Stomach (tissue), 9 donors: ENCODE results near the gene TNFSF10. TPM values are rescaled to one million over a fixed set of nuclear protein-coding genes. Genes with fewer than 3 reads are reported as not detected.
A peak's percentile ranks its signal among the peaks of the same experiment; 100 is the strongest.

Experiments
- DNase-seq, 2 donors: peaks; one replicate each; pipeline versions ENCODE4 v3.0.0 to v3.0.0-alpha.2; 2013 to 2019
- H3K27ac ChIP-seq, 5 donors: fragments of 200-600 bp in 4 of 5; sonication (generic) in 4 of 5; one replicate each; pipeline ENCODE4 v1.5.1; 2013 to 2019; ENCODE audit warnings: mild to moderate bottlenecking in 1 of 5, moderate library complexity in 1 of 5
- H3K27me3 ChIP-seq, 3 donors: fragments of 200-600 bp; sonication (generic); one replicate each; pipeline ENCODE4 v1.5.1; 2017 to 2019; ENCODE audit warnings: mixed run types in 1 of 3
- H3K36me3 ChIP-seq, 4 donors: fragments of 200-600 bp; sonication (generic); 1 replicate in 3 of 4; 2 replicates in 1 of 4; pipeline ENCODE4 v1.5.1; 2016 to 2019
- H3K4me1 ChIP-seq, 4 donors: fragments of 200-600 bp; sonication (generic); one replicate each; pipeline ENCODE4 v1.5.1; 2016 to 2019
- H3K4me3 ChIP-seq, 4 donors: fragments of 200-600 bp; sonication (generic) in 3 of 4; one replicate each; pipeline ENCODE4 v1.5.1; 2016 to 2019; ENCODE audit warnings: mild to moderate bottlenecking in 1 of 4
- H3K9me3 ChIP-seq, 4 donors: fragments of 200-600 bp; sonication (generic); one replicate each; pipeline ENCODE4 v1.5.1; 2016 to 2019
- EP300 ChIP-seq: sonication (generic); formaldehyde crosslinking; IDR thresholded peaks from one replicate; pipeline ENCODE4 v1.6.1; 2017; ENCODE audit warnings: antibody characterized with exemption
- POLR2A ChIP-seq, 4 donors: fragments of 450-650 bp; IDR thresholded peaks; one replicate each; pipeline ENCODE4 v1.6.1; 2016; ENCODE audit warnings: antibody characterized with exemption in 4 of 4, control low read depth in 2 of 4, mild to moderate bottlenecking in 1 of 4, moderate library complexity in 1 of 4
- POLR2AphosphoS5 ChIP-seq, 3 donors: sonication (generic); formaldehyde crosslinking; IDR thresholded peaks; one replicate each; pipeline ENCODE4 v1.6.1; 2016; ENCODE audit warnings: antibody characterized with exemption in 3 of 3
- WGBS, 5 donors: extraction: QIAGEN DNeasy Blood & Tissue Kit in 3 of 5; methylation state at CpG; one replicate each; pipeline versions ENCODE4 v1.1.5 to v1.1.7; 2013 to 2018; 5-methylcytosine and 5-hydroxymethylcytosine counted together
- intact Hi-C: fragments of 100-400 bp; cut with DNase I; formaldehyde crosslinking; loops from one replicate; pipeline ENCODE4 v1.15.1; 2023; ENCODE audit warnings: low total_unique reads
- polyA plus RNA-seq, 3 donors: library from polyadenylated mRNA; stranded (reverse); fragments of 200-250 nt; gene quantifications; one replicate each; pipeline ENCODE4 v1.2.3, GENCODE V29; 2013
- total RNA-seq, 5 donors: library from RNA; depleted of rRNA; stranded (reverse); fragments of >200 nt; gene quantifications; one replicate each; pipeline versions ENCODE4 v1.1.0 to v1.2.3, GENCODE V29; 2014 to 2016
- TF ChIP-seq, protein P1 (sequence below), 7 experiments: fragments of 450-650 bp in 4 of 7; fragments of 200-600 bp in 3 of 7; sonication (generic) in 3 of 7; IDR thresholded peaks; one replicate each; pipeline ENCODE4 v1.5.1; 2016 to 2019; ENCODE audit warnings: antibody characterized with exemption in 7 of 7, control low read depth in 2 of 7, mild to moderate bottlenecking in 1 of 7
- donor health status: healthy with polysubstance abuse.
- donor health status: Bipolar disorder and iron deficiency.
- donor health status: healthy.

Gene TNFSF10
- total and polyA plus RNA-seq, 8 donors, result 4.0 to 84.2 (median 23.8) TPM

- WGBS, 5 donors, result 31 to 61% (median 41%) methylated on average over 1 of the region's 1 CpG
- H3K4me1 ChIP-seq, result peaks cover 0 to 8% (median 2%) of the 10 kb centered on the region in 4 donors
- H3K4me3 ChIP-seq, result no peak overlapping the region
- no peaks in the 10 kb centered on the region for H3K27me3 ChIP-seq
- TF ChIP-seq POLR2A (IDR thresholded peaks at IDR 0.05), result no peak
- TF ChIP-seq, protein P1, sequence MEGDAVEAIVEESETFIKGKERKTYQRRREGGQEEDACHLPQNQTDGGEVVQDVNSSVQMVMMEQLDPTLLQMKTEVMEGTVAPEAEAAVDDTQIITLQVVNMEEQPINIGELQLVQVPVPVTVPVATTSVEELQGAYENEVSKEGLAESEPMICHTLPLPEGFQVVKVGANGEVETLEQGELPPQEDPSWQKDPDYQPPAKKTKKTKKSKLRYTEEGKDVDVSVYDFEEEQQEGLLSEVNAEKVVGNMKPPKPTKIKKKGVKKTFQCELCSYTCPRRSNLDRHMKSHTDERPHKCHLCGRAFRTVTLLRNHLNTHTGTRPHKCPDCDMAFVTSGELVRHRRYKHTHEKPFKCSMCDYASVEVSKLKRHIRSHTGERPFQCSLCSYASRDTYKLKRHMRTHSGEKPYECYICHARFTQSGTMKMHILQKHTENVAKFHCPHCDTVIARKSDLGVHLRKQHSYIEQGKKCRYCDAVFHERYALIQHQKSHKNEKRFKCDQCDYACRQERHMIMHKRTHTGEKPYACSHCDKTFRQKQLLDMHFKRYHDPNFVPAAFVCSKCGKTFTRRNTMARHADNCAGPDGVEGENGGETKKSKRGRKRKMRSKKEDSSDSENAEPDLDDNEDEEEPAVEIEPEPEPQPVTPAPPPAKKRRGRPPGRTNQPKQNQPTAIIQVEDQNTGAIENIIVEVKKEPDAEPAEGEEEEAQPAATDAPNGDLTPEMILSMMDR (IDR thresholded peaks at IDR 0.05), result no peak
- no peak for TF ChIP-seq POLR2AphosphoS5 (IDR thresholded peaks at IDR 0.05)
- no peak for TF ChIP-seq EP300
- DNase-seq, result no peak
- H3K36me3 ChIP-seq, result no peaks in the 10 kb centered on the region
- intact Hi-C loops, result no loop called here
- H3K9me3 ChIP-seq, result no peaks in the 10 kb centered on the region
- no peak overlapping the region for H3K27ac ChIP-seq
These were observed 45.1 kb downstream of the TNFSF10 start for GRCh38 chr3:172478116-172478515.

GRCh38 chr3:172476347-172476746 lies 46.9 kb downstream of the TNFSF10 start:
- no peak overlapping the region for H3K27ac ChIP-seq
- TF ChIP-seq EP300, result no peak
- TF ChIP-seq, protein P1 (IDR thresholded peaks at IDR 0.05), result no peak
- TF ChIP-seq POLR2A (IDR thresholded peaks at IDR 0.05), result no peak
- no peak for TF ChIP-seq POLR2AphosphoS5 (IDR thresholded peaks at IDR 0.05)
- H3K4me3 ChIP-seq, result peak overlapping the region in 3 of 4 donors; percentile 35 to 48 (median 47)
- no peaks in the 10 kb centered on the region for H3K36me3 ChIP-seq
- intact Hi-C loops, result no loop called here
- peaks cover 0 to 8% (median 2%) of the 10 kb centered on the region in 4 donors for H3K4me1 ChIP-seq
- DNase-seq, result peak in 1 of 2 donors; percentile 2
- WGBS, 5 donors, result 78 to 85% (median 79%) methylated on average over 5 of the region's 5 CpGs
- H3K9me3 ChIP-seq, result peaks cover 0 to 4% (median 0%) of the 10 kb centered on the region in 4 donors
- no peaks in the 10 kb centered on the region for H3K27me3 ChIP-seq

DNA sequence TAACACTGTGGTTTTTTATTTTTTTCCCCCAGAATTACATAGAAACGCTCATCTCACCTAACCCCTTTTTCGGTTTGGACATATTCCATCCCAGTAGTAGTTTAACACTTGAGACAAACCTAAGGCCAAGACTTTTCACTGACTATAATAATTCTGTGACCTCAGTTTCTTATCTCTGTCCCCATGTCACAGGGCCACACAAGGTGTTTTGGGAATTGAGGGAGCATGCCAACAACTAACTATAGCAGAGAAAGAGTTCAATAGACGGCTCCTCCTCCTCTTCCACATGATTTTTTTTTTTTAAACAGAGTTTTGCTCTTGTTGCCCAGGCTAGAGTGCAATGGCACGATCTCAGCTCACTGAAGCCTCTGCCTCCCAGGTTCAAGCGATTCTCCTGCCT lies 47.5 kb downstream of the TNFSF10 start:
- Histone ChIP-seq H3K4me3 (no peak overlapping the region), H3K9me3 (peaks cover 0 to 4% (median 0%) of the 10 kb centered on the region in 4 donors), H3K27me3 (no peaks in the 10 kb centered on the region), H3K4me1 (peaks cover 0 to 8% (median 2%) of the 10 kb centered on the region in 4 donors), H3K36me3 (no peaks in the 10 kb centered on the region), H3K27ac (no peak overlapping the region)
- intact Hi-C loops, result no loop called here
- DNase-seq, result no peak
- TF ChIP-seq, protein P1 (IDR thresholded peaks at IDR 0.05), result no peak
- TF ChIP-seq POLR2AphosphoS5 (IDR thresholded peaks at IDR 0.05) (no peak), EP300 (no peak), POLR2A (IDR thresholded peaks at IDR 0.05) (no peak)
- 82 to 93% (median 85%) methylated on average over 5 of the region's 5 CpGs for WGBS, 5 donors

- Histone ChIP-seq H3K27me3 (no peaks in the 10 kb centered on the region), H3K4me1 (peaks cover 0 to 8% (median 2%) of the 10 kb centered on the region in 4 donors), H3K9me3 (peaks cover 0 to 4% (median 0%) of the 10 kb centered on the region in 4 donors), H3K27ac (no peak overlapping the region), H3K36me3 (no peaks in the 10 kb centered on the region), H3K4me3 (no peak overlapping the region)
- no peak for TF ChIP-seq POLR2A (IDR thresholded peaks at IDR 0.05)
- TF ChIP-seq EP300, result no peak
- TF ChIP-seq, protein P1 (IDR thresholded peaks at IDR 0.05), result no peak
- TF ChIP-seq POLR2AphosphoS5 (IDR thresholded peaks at IDR 0.05), result no peak
- intact Hi-C loops, result no loop called here
- WGBS, 5 donors, result 43 to 61% (median 54%) methylated on average over 1 of the region's 1 CpG
- no peak for DNase-seq
These were observed 51.3 kb downstream of the TNFSF10 start for GRCh38 chr3:172471903-172472302.
